Frontal cortex (tissue), 4 donors: ENCODE data around the gene NUMBL. TPM values are rescaled to one million over a fixed set of nuclear protein-coding genes. Genes with fewer than 3 reads are reported as not detected.

Experiments
- DNase-seq, 2 donors: peaks; one replicate each; pipeline ENCODE4 v3.0.0; 2012; ENCODE audit warnings: low spot score in 2 of 2
- FAIRE-seq: peaks from 2 replicates; lab custom pipeline; 2012; peaks lifted over from hg19 to GRCh38; lab: Jason Lieb, UNC
- small RNA-seq: library from RNA; depleted of rRNA; stranded (forward); fragments of <200 nt; gene quantifications from one replicate; pipeline ENCODE3, GENCODE V24; 2014
- total RNA-seq: library from RNA; depleted of rRNA; stranded (reverse); fragments of >200 nt; gene quantifications from one replicate; pipeline ENCODE4 v1.2.3, GENCODE V29; 2014
- donor health status: control.
- donor health status: control.
- donor health status: control.

Gene NUMBL
- total RNA-seq, 1 donor from 2014 or later: 16.7 TPM

- FAIRE-seq (no peak), DNase-seq (no peak)
These were observed 73.5 kb downstream of the NUMBL start for GRCh38 chr19:40616941-40617340.

- FAIRE-seq (no peak), DNase-seq (no peak)
These were observed 74.3 kb downstream of the NUMBL start for GRCh38 chr19:40616178-40616577.

Small RNA genes within 50 kb of the gene (small RNA-seq; reads per million reads assigned to genes)
- gene RNU6-195P: not detected

Other genes with a start within 250 kb of the NUMBL start
- 7.3 TPM for gene SERTAD3, start 246.3 kb downstream of the NUMBL start, total RNA-seq
- gene BLVRB, start 224.9 kb downstream of the NUMBL start, total RNA-seq: 29.3 TPM
- gene SPTBN4, start 223.7 kb downstream of the NUMBL start, total RNA-seq: 23.2 TPM
- gene SHKBP1, start 113.8 kb downstream of the NUMBL start, total RNA-seq: 1.6 TPM
- gene LTBP4, start 89.3 kb downstream of the NUMBL start, total RNA-seq: 25.3 TPM
- gene COQ8B, start 26.2 kb upstream of the NUMBL start, total RNA-seq: 24.5 TPM
- 5.7 TPM for gene ITPKC, start 26.5 kb upstream of the NUMBL start, total RNA-seq
- under 0.01 TPM for gene ACTMAP, start 59.8 kb upstream of the NUMBL start, total RNA-seq
- gene SNRPA, start 60.6 kb upstream of the NUMBL start, total RNA-seq: 23.6 TPM
- gene MIA, start 84.9 kb upstream of the NUMBL start, total RNA-seq: not detected
- gene RAB4B, start 87.6 kb upstream of the NUMBL start, total RNA-seq: 6.1 TPM
- 46.5 TPM for gene EGLN2, start 108.5 kb upstream of the NUMBL start, total RNA-seq
- not detected for gene CYP2A6, start 159.8 kb upstream of the NUMBL start, total RNA-seq
- not detected for gene CYP2A7, start 191.6 kb upstream of the NUMBL start, total RNA-seq